OCI-LY7 (cell line): ENCODE measurements around the gene PGAP1. TPM values are rescaled to one million over a fixed set of nuclear protein-coding genes. Genes with fewer than 3 reads are reported as not detected.

Experiments
- small RNA-seq: library from RNA; depleted of rRNA; stranded (forward); fragments of <200 nt; gene quantifications from one replicate; pipeline ENCODE3, GENCODE V24; 2014
- total RNA-seq, 2 experiments: library from RNA; depleted of rRNA in 1 of 2; stranded (reverse); fragments of >200 nt in 1 of 2; shearing (Covaris generic) in 1 of 2; gene quantifications; 2 replicates each; pipeline ENCODE4 v1.2.3, GENCODE V29; 2014 to 2022

PGAP1 gene
- total RNA-seq, 2 experiments from 2014 or later: 0.54 to 1.9 TPM

Small RNAs within 50 kb of the gene (small RNA-seq; reads per million reads assigned to genes)
- gene AC012486.1: not detected

Other genes with a start within 250 kb of the PGAP1 start
- 44.5 and 46.7 TPM in 2 replicates for gene GTF3C3, start 127.0 kb downstream of the PGAP1 start, total RNA-seq (2014; rRNA removed; shearing (Covaris generic))
- gene GTF3C3, start 127.0 kb downstream of the PGAP1 start, total RNA-seq (2022): 38.5 and 39.4 TPM in 2 replicates
- gene C2orf66, start 117.4 kb downstream of the PGAP1 start, total RNA-seq (2014; rRNA removed; shearing (Covaris generic)): not detected in 2 replicates
- gene C2orf66, start 117.4 kb downstream of the PGAP1 start, total RNA-seq (2022): not detected in 2 replicates